ENCODE results near the gene ATRIP.

The ATRIP gene

DNA sequence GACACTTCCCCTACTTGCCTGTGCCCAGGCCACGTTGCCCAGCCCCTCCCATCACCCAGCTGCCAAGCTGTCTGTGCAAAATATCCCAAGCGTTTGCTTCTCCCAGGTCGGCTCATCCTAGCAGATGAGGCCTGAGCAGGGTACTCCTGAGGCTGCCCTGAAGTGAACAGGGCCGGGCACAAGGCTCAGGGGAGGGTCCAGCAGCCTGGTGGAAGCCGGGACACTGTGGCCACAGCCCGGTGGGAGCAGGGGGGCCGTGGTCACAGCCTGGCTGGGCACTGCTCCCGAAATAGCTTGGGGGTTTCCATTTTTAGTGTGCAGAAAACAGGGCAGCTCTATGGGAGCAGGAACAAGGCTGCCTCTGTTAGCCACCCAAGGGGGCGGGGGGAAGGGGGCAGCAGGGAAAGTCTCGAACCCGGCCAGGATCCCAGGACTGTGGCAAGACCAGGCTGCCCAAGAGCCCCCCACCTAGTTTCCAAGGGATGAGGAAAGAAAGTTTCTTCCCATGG is 20.1 kb upstream of the ATRIP start:
- H3K4me3 ChIP-seq (ENCODE audit: low read depth, low read length) = no peak overlapping the region
- ChIA-PET CTCF (interaction anchor here (7.0 to 17.0 kb wide), 3 partner anchors 10 to 154 kb away, joined by 77 to 948 read pairs (median 749); no protein-coding TSS in a partner anchor), POLR2A (interaction anchor here (1.1 kb wide), 1 partner anchor 8 kb away, joined by 3 read pairs; no protein-coding TSS in a partner anchor)
- no peak for DNase-seq (ENCODE audit: low read depth, low spot score)
- no peak for TF ChIP-seq CTCF (IDR thresholded peaks at IDR 0.05; ENCODE audit: insufficient read depth, low read length, missing control alignments)

DNA sequence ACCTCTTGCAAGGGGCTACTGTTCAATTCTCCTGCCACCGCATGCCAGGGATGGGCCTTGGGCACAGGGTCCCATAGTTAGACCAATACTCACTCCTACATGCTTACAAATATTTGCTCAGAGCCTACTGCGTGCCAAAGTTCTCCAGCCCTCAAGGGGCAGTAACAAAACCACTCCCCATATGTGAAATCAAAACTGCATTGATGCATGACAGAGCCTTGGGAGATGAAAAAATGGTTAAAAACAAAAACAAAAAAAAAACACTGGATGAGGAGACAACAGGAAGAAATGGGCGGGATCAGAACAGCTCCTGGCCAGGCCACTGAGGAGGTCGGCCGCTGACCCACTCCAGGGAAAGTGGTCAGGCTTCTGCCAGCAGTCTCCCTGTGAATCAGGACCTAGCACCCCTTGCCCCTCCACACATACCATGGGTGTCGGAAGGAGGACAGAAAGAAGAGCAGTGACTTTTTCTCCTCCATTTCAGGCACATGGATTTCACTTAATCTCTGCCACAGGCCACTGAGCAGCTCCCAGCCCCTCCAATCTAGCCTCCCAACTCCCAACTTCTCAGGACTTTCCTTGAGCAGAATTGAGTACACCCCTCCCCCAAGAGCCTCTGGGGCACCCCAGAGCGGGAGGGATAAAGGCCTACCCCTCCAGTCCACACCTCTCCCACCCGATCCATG is 19.4 kb upstream of the ATRIP start:
- CTCF ChIA-PET = interaction anchor here (7.0 to 17.0 kb wide), 3 partner anchors 9 to 155 kb away, joined by 77 to 948 read pairs (median 749); no protein-coding TSS in a partner anchor
- no peak for TF ChIP-seq CTCF (IDR thresholded peaks at IDR 0.05; ENCODE audit: insufficient read depth, low read length, missing control alignments)
- H3K4me3 ChIP-seq (ENCODE audit: low read depth, low read length) = 0 out of 2 replicates have a peak overlapping the region, but pooled peaks have one; percentile 68
- POLR2A ChIA-PET = interaction anchor here (1.1 kb wide), 1 partner anchor 8 kb away, joined by 3 read pairs; no protein-coding TSS in a partner anchor
- DNase-seq (ENCODE audit: low read depth, low spot score) = no peak

- peak overlapping the region; percentile 68; the same call in 1 of the 2 replicates for H3K4me3 ChIP-seq (ENCODE audit: low read depth, low read length)
- TF ChIP-seq CTCF (IDR thresholded peaks at IDR 0.05; ENCODE audit: insufficient read depth, low read length, missing control alignments) = no peak
- CTCF ChIA-PET = interaction anchor here (7.0 to 17.0 kb wide), 3 partner anchors 9 to 156 kb away, joined by 77 to 948 read pairs (median 749); no protein-coding TSS in a partner anchor
- POLR2A ChIA-PET = no interaction called here
- no peak for DNase-seq (ENCODE audit: low read depth, low spot score)
Measured at GRCh38 chr3:48427630-48427962, 18.9 kb upstream of the ATRIP start.

DNA sequence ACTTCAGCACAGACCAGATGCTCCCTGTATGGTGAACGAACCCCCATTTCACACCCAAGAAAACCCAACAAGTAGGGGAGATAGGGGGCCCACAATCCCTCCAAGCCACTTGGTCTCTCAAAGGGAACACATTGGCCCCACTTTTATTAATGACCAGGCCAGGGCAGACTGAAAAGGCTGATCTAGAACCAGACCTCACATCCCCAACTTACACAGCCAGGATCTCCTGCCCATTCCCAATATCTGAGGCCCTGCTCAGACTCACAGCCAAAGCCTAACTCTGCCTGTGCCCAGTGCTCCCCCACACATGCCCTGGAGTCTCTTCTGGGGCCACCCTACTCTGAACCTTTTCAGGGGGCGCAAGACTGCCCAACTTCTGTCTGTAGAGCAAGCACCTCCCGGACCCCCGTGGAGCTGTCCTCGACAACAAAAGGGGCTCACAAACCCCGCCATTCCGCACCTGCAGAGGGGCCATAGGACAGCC is 18.4 kb upstream of the ATRIP start:
- H3K4me3 ChIP-seq (ENCODE audit: low read depth, low read length) = peak overlapping the region; percentile 68

GRCh38 chr3:48428572-48429316 is 17.8 kb upstream of the ATRIP start:
- DNase-seq (ENCODE audit: low read depth, low spot score) = no peak
- CTCF ChIA-PET = interaction anchor here (3.3 to 17.0 kb wide), 4 partner anchors 8 to 157 kb away, joined by 16 to 948 read pairs (median 413); partner anchors contain the start of genes CCDC51 and TMA7
- peak overlapping the region; percentile 68 for H3K4me3 ChIP-seq (ENCODE audit: low read depth, low read length)
- no peak for TF ChIP-seq CTCF (IDR thresholded peaks at IDR 0.05; ENCODE audit: insufficient read depth, low read length, missing control alignments)
- POLR2A ChIA-PET = no interaction called here

More for the DNA sequence above, 18.4 kb upstream of the ATRIP start:
- ChIA-PET POLR2A (no interaction called here), CTCF (interaction anchor here (7.0 to 17.0 kb wide), 3 partner anchors 8 to 156 kb away, joined by 77 to 948 read pairs (median 749); no protein-coding TSS in a partner anchor)
- no peak for DNase-seq (ENCODE audit: low read depth, low spot score)
- TF ChIP-seq CTCF (IDR thresholded peaks at IDR 0.05; ENCODE audit: insufficient read depth, low read length, missing control alignments) = no peak
